HEK293 (cell line): Measurements from ENCODE around the gene AFF3.

ENCODE experiments used
- CTCF ChIA-PET: fragments of 350-600 bp; formaldehyde crosslinking; extraction: SDS; loops from one replicate; lab custom pipeline; 2021; ENCODE audit warnings: antibody characterized with exemption; lab: Yijun Ruan, JAX
- POLR2A ChIA-PET: fragments of 300-600 bp; formaldehyde crosslinking; extraction: SDS; loops from one replicate; lab custom pipeline; 2020; ENCODE audit warnings: antibody characterized with exemption, inconsistent platforms; lab: Yijun Ruan, JAX
- H3K27ac ChIP-seq: fragments of 200-500 bp; sonication (Bioruptor generic); 2 replicates; pipeline ENCODE4 v1.5.1; 2014; ENCODE audit warnings: low read depth, low read length, control low read depth, inconsistent platforms; ENCODE audit errors: extremely low read depth
- H3K36me3 ChIP-seq, 2 experiments: fragments of 200-500 bp in 1 of 2; sonication (Bioruptor generic) in 1 of 2; 1 replicate in 1 of 2; 2 replicates in 1 of 2; pipeline ENCODE4 v1.5.1; 2014 to 2017; ENCODE audit warnings: inconsistent platforms in 2 of 2, low read length in 2 of 2; ENCODE audit not compliant: control insufficient read depth in 2 of 2, insufficient read depth in 1 of 2
- H3K4me1 ChIP-seq: fragments of 200-500 bp; sonication (Bioruptor generic); 2 replicates; pipeline ENCODE4 v1.5.1; 2014; ENCODE audit warnings: mild to moderate bottlenecking, low read length, inconsistent platforms; ENCODE audit not compliant: control insufficient read depth, insufficient read depth
- H3K4me3 ChIP-seq: 2 replicates; pipeline ENCODE4 v1.5.1; 2011; ENCODE audit warnings: low read depth, mild to moderate bottlenecking, control low read depth, low read length, moderate library complexity
- H3K9me3 ChIP-seq: fragments of 200-500 bp; sonication (Bioruptor generic); 2 replicates; pipeline ENCODE4 v1.5.1; 2014; ENCODE audit warnings: low read depth, low read length, inconsistent platforms; ENCODE audit not compliant: control insufficient read depth, insufficient read depth
- BCL11A ChIP-seq: fragments of 450-650 bp; formaldehyde crosslinking; IDR thresholded peaks from 2 replicates; pipeline ENCODE4 v1.5.1; 2016; ENCODE audit warnings: low read depth, missing biosample characterization, missing genetic modification characterization
- FEZF1 ChIP-seq: fragments of 450-650 bp; formaldehyde crosslinking; IDR thresholded peaks from 2 replicates; pipeline ENCODE4 v1.5.1; 2016; ENCODE audit warnings: missing biosample characterization, missing genetic modification characterization
- SP3 ChIP-seq: fragments of 450-650 bp; formaldehyde crosslinking; IDR thresholded peaks from 2 replicates; pipeline ENCODE4 v1.5.1; 2016; ENCODE audit warnings: missing biosample characterization, missing genetic modification characterization
- YY2 ChIP-seq: fragments of 450-650 bp; formaldehyde crosslinking; IDR thresholded peaks from 2 replicates; pipeline ENCODE4 v1.5.1; 2016; ENCODE audit warnings: missing biosample characterization, missing genetic modification characterization
- ZIC2 ChIP-seq: fragments of 450-650 bp; formaldehyde crosslinking; IDR thresholded peaks from 2 replicates; pipeline ENCODE4 v1.5.1; 2016; ENCODE audit warnings: missing biosample characterization, missing genetic modification characterization
- ZNF10 ChIP-seq: fragments of 450-650 bp; formaldehyde crosslinking; IDR thresholded peaks from 2 replicates; pipeline ENCODE4 v1.5.1; 2017; ENCODE audit warnings: missing biosample characterization, missing genetic modification characterization
- ZNF169 ChIP-seq: fragments of 450-650 bp; formaldehyde crosslinking; IDR thresholded peaks from 2 replicates; pipeline ENCODE4 v1.5.1; 2016; ENCODE audit warnings: missing biosample characterization, missing genetic modification characterization
- ZNF221 ChIP-seq: fragments of 450-650 bp; formaldehyde crosslinking; IDR thresholded peaks from 2 replicates; pipeline ENCODE4 v1.5.1; 2017; ENCODE audit warnings: missing biosample characterization, missing genetic modification characterization, borderline replicate concordance
- ZNF24 ChIP-seq: fragments of 450-650 bp; formaldehyde crosslinking; IDR thresholded peaks from 2 replicates; pipeline ENCODE4 v1.5.1; 2016; ENCODE audit warnings: missing biosample characterization, missing genetic modification characterization
- ZNF518A ChIP-seq: fragments of 450-650 bp; formaldehyde crosslinking; conservative IDR thresholded peaks from 2 replicates; pipeline ENCODE4 v1.5.1; 2016; ENCODE audit warnings: low read depth, missing biosample characterization, missing genetic modification characterization
- ZNF529 ChIP-seq: fragments of 450-650 bp; formaldehyde crosslinking; IDR thresholded peaks from 2 replicates; pipeline ENCODE4 v1.5.1; 2017; ENCODE audit warnings: missing genetic modification characterization, missing biosample characterization; ENCODE audit not compliant: insufficient replicate concordance
- ZNF561 ChIP-seq: fragments of 450-650 bp; IDR thresholded peaks from 2 replicates; pipeline ENCODE4 v1.5.1; 2018; ENCODE audit warnings: missing biosample characterization, missing genetic modification characterization, borderline replicate concordance
- ZNF621 ChIP-seq: fragments of 450-650 bp; formaldehyde crosslinking; IDR thresholded peaks from 2 replicates; pipeline ENCODE4 v1.5.1; 2017; ENCODE audit warnings: missing biosample characterization, missing genetic modification characterization
- ZNF658 ChIP-seq: fragments of 450-650 bp; formaldehyde crosslinking; IDR thresholded peaks from 2 replicates; pipeline ENCODE4; 2016; ENCODE audit warnings: missing biosample characterization, missing genetic modification characterization
- ZNF701 ChIP-seq: fragments of 450-650 bp; formaldehyde crosslinking; IDR thresholded peaks from 2 replicates; pipeline ENCODE4 v1.5.1; 2016; ENCODE audit warnings: missing biosample characterization, missing genetic modification characterization
- ZNF843 ChIP-seq: fragments of 450-650 bp; formaldehyde crosslinking; IDR thresholded peaks from 2 replicates; pipeline ENCODE4 v1.5.1; 2016; ENCODE audit warnings: missing biosample characterization, missing genetic modification characterization
- TF ChIP-seq, protein P1 (sequence below): fragments of 450-650 bp; formaldehyde crosslinking; IDR thresholded peaks from 2 replicates; pipeline ENCODE4 v1.5.1; 2016; ENCODE audit warnings: missing biosample characterization, missing genetic modification characterization
- TF ChIP-seq, protein P2 (sequence below): fragments of 450-650 bp; formaldehyde crosslinking; IDR thresholded peaks from 2 replicates; pipeline ENCODE4 v1.5.1; 2016; ENCODE audit warnings: missing biosample characterization, missing genetic modification characterization

The AFF3 gene

DNA sequence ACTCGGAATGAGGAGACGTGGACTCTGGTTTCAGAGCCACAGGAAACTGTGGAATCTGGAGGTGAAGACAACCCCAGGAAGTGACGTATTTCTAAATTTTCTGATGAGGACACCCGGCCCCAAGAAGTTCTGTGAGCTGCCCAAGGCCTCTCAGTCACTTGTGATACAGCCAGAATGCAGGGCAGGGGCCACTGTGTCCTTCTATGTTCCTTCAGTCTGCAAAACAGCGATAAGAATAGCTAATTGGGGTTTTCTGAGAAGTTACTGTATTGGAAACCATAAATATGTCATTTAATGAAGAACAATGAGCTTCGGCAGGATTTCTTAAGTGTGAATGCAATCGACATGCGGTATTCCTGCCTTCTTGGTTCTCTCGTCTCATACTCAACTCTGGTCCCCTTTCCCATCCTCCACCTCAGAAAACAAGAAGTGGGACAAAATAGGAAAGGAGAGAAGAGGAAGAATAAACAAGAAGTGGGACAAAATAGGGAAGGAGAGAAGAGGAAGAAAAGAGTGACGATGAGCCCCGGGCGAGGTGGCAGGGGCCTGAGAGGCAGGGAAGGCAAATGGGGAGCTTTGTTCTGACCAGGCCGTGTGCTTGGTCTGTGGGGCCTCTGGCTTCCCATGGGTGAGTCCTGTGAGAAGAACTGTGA is 370.6 kb downstream of the AFF3 start (continued):
- TF ChIP-seq, protein P1, sequence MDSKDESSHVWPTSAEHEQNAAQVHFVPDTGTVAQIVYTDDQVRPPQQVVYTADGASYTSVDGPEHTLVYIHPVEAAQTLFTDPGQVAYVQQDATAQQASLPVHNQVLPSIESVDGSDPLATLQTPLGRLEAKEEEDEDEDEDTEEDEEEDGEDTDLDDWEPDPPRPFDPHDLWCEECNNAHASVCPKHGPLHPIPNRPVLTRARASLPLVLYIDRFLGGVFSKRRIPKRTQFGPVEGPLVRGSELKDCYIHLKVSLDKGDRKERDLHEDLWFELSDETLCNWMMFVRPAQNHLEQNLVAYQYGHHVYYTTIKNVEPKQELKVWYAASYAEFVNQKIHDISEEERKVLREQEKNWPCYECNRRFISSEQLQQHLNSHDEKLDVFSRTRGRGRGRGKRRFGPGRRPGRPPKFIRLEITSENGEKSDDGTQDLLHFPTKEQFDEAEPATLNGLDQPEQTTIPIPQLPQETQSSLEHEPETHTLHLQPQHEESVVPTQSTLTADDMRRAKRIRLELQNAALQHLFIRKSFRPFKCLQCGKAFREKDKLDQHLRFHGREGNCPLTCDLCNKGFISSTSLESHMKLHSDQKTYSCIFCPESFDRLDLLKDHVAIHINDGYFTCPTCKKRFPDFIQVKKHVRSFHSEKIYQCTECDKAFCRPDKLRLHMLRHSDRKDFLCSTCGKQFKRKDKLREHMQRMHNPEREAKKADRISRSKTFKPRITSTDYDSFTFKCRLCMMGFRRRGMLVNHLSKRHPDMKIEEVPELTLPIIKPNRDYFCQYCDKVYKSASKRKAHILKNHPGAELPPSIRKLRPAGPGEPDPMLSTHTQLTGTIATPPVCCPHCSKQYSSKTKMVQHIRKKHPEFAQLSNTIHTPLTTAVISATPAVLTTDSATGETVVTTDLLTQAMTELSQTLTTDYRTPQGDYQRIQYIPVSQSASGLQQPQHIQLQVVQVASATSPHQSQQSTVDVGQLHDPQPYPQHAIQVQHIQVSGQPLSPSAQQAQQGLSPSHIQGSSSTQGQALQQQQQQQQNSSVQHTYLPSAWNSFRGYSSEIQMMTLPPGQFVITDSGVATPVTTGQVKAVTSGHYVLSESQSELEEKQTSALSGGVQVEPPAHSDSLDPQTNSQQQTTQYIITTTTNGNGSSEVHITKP (tag by site-specific recombination), result no peak
- no peak for TF ChIP-seq ZNF10 (tag by site-specific recombination)

GRCh38 chr2:99770876-99771275 is 371.5 kb downstream of the AFF3 start:
- CTCF ChIA-PET, result interaction anchor here (0.6 kb wide), 1 partner anchor 96 kb away, joined by 4 read pairs; no protein-coding TSS in a partner anchor
- Histone ChIP-seq H3K9me3 (no peaks in the 10 kb centered on the region), H3K4me1 (no peaks in the 10 kb centered on the region), H3K4me3 (no peak overlapping the region), H3K27ac (no peak overlapping the region), H3K36me3 (no peaks in the 10 kb centered on the region)
- POLR2A ChIA-PET, result no interaction called here
- no peak for TF ChIP-seq ZNF24 (tag by site-specific recombination)
- no peak for TF ChIP-seq YY2 (tag by site-specific recombination)
- TF ChIP-seq FEZF1, result no peak
- TF ChIP-seq ZNF169 (tag by site-specific recombination), result no peak
- no peak for TF ChIP-seq BCL11A (tag by site-specific recombination)
- TF ChIP-seq ZIC2 (tag by site-specific recombination), result no peak
- TF ChIP-seq ZNF518A (tag by site-specific recombination), result no peak
- TF ChIP-seq ZNF701 (tag by site-specific recombination), result no peak
- no peak for TF ChIP-seq ZNF561 (tag by site-specific recombination)
- TF ChIP-seq ZNF221 (tag by site-specific recombination), result no peak
- TF ChIP-seq ZNF843 (tag by site-specific recombination), result no peak
- no peak for TF ChIP-seq ZNF658 (tag by site-specific recombination)
- no peak for TF ChIP-seq SP3 (tag by site-specific recombination)
- no peak for TF ChIP-seq ZNF529 (tag by site-specific recombination)
- TF ChIP-seq, protein P2, sequence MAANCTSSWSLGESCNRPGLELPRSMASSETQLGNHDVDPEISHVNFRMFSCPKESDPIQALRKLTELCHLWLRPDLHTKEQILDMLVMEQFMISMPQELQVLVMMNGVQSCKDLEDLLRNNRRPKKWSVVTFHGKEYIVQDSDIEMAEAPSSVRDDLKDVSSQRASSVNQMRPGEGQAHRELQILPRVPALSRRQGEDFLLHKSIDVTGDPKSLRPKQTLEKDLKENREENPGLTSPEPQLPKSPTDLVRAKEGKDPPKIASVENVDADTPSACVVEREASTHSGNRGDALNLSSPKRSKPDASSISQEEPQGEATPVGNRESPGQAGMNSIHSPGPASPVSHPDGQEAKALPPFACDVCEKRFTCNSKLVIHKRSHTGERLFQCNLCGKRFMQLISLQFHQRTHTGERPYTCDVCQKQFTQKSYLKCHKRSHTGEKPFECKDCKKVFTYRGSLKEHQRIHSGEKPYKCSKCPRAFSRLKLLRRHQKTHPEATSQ (tag by site-specific recombination), result no peak
- TF ChIP-seq ZNF621 (tag by site-specific recombination), result no peak
